T-cell (primary cell): ENCODE measurements around the gene SELENOM. TPM values are rescaled to one million over a fixed set of nuclear protein-coding genes. Genes with fewer than 3 reads are reported as not detected.
"Not testable (repeated sequence)": the region's sequence is repeated elsewhere in the genome, so short reads cannot be mapped to it uniquely, and the experiment has no call there.

ENCODE experiments used
- ATAC-seq, 4 experiments: fragments of 200-7000 bp in 3 of 4; fragments of 150-1000 bp in 1 of 4; cut with Tn5 transposase; replicated peaks in 1 of 4; 1 replicate in 3 of 4; 2 replicates in 1 of 4; pipeline ENCODE4 v1.10.0; 2021; ENCODE audit warnings: moderate library complexity in 3 of 4, mild to moderate bottlenecking in 2 of 4, moderate number of reproducible peaks in 1 of 4
- CTCF ChIA-PET, 2 donors: fragments of 300-600 bp; sonication (Branson Sonifier 250); formaldehyde crosslinking; loops; one replicate each; lab custom pipeline; 2022; ENCODE audit warnings: antibody characterized with exemption in 2 of 2; lab: Charles Lee
- POLR2A ChIA-PET, 2 donors: fragments of 300-600 bp; sonication (Branson Sonifier 250); formaldehyde crosslinking; loops; one replicate each; lab custom pipeline; 2022; ENCODE audit warnings: antibody characterized with exemption in 2 of 2; lab: Charles Lee
- DNase-seq, 35 experiments: peaks; one replicate each; pipeline versions ENCODE4 v3.0.0 to v3.0.0-alpha.2; 2013 to 2023
- H3K27ac ChIP-seq: one replicate; pipeline ENCODE4 v1.5.1; 2013; ENCODE audit warnings: low read length
- H3K27me3 ChIP-seq, 2 experiments: replicated peaks in 1 of 2; 1 replicate in 1 of 2; 2 replicates in 1 of 2; pipeline versions ENCODE4 v1.6.1 to v1.7.0; 2013; ENCODE audit warnings: low read length in 1 of 2, mixed read lengths in 1 of 2; ENCODE audit not compliant: control insufficient read depth in 2 of 2, insufficient read depth in 2 of 2; ENCODE audit errors: extremely low read depth in 1 of 2
- H3K36me3 ChIP-seq, 2 donors: 1 replicate in 1 of 2; 2 replicates in 1 of 2; pipeline versions ENCODE4 v1.6.1 to v1.7.0; 2013; ENCODE audit warnings: low read length in 1 of 2; ENCODE audit not compliant: control insufficient read depth in 2 of 2, insufficient read depth in 1 of 2; ENCODE audit errors: extremely low read depth in 1 of 2
- H3K4me1 ChIP-seq, 2 experiments: 1 replicate in 1 of 2; 2 replicates in 1 of 2; pipeline versions ENCODE4 v1.6.1 to v1.7.0; 2013; ENCODE audit warnings: low read length in 2 of 2, mixed read lengths in 1 of 2; ENCODE audit not compliant: insufficient read depth in 2 of 2, control insufficient read depth in 1 of 2; ENCODE audit errors: extremely low read depth in 1 of 2
- H3K4me3 ChIP-seq, 2 donors: 1 replicate in 1 of 2; 2 replicates in 1 of 2; pipeline versions ENCODE4 v1.5.1 to v1.7.0; 2013; ENCODE audit warnings: mild to moderate bottlenecking in 2 of 2, low read length in 1 of 2, moderate library complexity in 1 of 2; ENCODE audit not compliant: control insufficient read depth in 1 of 2; ENCODE audit errors: extremely low read depth in 1 of 2
- H3K9me3 ChIP-seq: 2 replicates; pipeline ENCODE4 v1.7.0; 2013
- H3K27ac Mint-ChIP-seq, 2 donors: one replicate each; pipeline ENCODE4 v1.8.0; 2020 to 2021; ENCODE audit warnings: mild to moderate bottlenecking in 2 of 2, mixed read lengths in 2 of 2
- H3K27me3 Mint-ChIP-seq, 2 donors: one replicate each; pipeline ENCODE4 v1.8.0; 2021 to 2022; ENCODE audit warnings: mixed read lengths in 2 of 2
- H3K36me3 Mint-ChIP-seq: one replicate; pipeline ENCODE4 v1.8.0; 2021; ENCODE audit warnings: mixed read lengths
- H3K4me1 Mint-ChIP-seq, 3 donors: one replicate each; pipeline ENCODE4 v1.8.0; 2020 to 2022; ENCODE audit warnings: mixed read lengths in 3 of 3, mild to moderate bottlenecking in 1 of 3
- H3K4me3 Mint-ChIP-seq, 3 donors: one replicate each; pipeline ENCODE4 v1.8.0; 2020 to 2022; ENCODE audit warnings: mild to moderate bottlenecking in 3 of 3, mixed read lengths in 3 of 3, moderate library complexity in 3 of 3
- H3K9me3 Mint-ChIP-seq, 3 donors: one replicate each; pipeline ENCODE4 v1.8.0; 2020 to 2022; ENCODE audit warnings: mixed read lengths in 3 of 3
- WGBS: methylation state at CpG from one replicate; pipeline ENCODE4 v1.1.5; 2013; ENCODE audit warnings: missing lambda C conversion rate; ENCODE audit not compliant: insufficient coverage; 5-methylcytosine and 5-hydroxymethylcytosine counted together
- total RNA-seq, 35 experiments: library from RNA in 6 of 35; stranded (reverse) in 6 of 35; fragments of 120-200 nt in 1 of 35; gene quantifications; one replicate each; pipeline versions ENCODE4 v1.2.1 to v1.2.4 and lab custom pipeline; 2013 to 2026

Gene SELENOM
- total RNA-seq, 5 donors from 2014 or later (not counting 1 experiment from before 2014, with no cell fraction given): 46.4 to 67.8 (median 53.7) TPM

DNA sequence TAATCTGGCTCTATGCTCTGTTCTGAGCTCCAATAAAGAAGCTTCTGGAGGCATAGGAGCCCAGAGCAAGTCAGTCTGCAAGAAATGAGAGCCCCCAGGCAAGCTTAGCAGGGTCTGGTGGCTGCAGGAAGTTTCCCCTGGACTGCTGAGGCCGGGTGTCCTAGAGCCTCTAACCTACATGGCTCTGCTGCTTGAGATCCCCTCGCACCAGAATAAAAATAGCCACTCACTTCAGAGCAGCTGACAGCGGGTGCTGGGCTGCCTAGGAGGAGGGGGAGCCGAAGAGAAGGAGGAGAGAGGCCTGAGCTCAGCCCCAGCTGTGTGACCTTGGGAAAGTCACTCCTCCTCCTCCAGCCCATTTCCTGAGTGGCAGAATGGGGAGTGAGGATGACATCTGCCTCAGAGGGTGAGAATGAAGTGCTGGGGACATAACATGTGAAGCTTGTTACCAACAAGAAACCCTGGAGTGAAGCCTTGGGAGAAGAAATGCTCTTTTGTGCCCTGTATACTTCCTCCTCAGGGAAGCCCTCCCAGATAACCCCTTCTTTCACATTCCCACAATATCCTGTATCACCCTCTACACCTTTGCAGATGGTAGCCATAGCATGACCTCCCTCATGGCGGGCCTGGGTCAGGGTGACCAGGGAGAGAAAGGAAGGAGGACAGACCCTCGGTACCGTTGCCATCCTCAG is 11.8 kb upstream of the SELENOM start:
- H3K36me3 ChIP-seq: no peaks in the 10 kb centered on the region
- no peaks in the 10 kb centered on the region for H3K9me3 ChIP-seq
- H3K27ac ChIP-seq: no peak overlapping the region
- no peaks in the 10 kb centered on the region for H3K27me3 ChIP-seq
- H3K27ac Mint-ChIP-seq: no peak overlapping the region
- no peaks in the 10 kb centered on the region for H3K27me3 Mint-ChIP-seq
- H3K9me3 Mint-ChIP-seq: no peaks in the 10 kb centered on the region
- CTCF ChIA-PET: no interaction called here
- H3K4me1 Mint-ChIP-seq: no peaks in the 10 kb centered on the region
- no peak for DNase-seq
- POLR2A ChIA-PET: no interaction called here
- no peaks in the 10 kb centered on the region for H3K4me1 ChIP-seq
- no CpG with 5 or more reads among the region's 7 CpGs for WGBS
- no peak overlapping the region for H3K4me3 ChIP-seq
- H3K4me3 Mint-ChIP-seq: no peak overlapping the region
- no peaks in the 10 kb centered on the region for H3K36me3 Mint-ChIP-seq
- ATAC-seq: no peak

DNA sequence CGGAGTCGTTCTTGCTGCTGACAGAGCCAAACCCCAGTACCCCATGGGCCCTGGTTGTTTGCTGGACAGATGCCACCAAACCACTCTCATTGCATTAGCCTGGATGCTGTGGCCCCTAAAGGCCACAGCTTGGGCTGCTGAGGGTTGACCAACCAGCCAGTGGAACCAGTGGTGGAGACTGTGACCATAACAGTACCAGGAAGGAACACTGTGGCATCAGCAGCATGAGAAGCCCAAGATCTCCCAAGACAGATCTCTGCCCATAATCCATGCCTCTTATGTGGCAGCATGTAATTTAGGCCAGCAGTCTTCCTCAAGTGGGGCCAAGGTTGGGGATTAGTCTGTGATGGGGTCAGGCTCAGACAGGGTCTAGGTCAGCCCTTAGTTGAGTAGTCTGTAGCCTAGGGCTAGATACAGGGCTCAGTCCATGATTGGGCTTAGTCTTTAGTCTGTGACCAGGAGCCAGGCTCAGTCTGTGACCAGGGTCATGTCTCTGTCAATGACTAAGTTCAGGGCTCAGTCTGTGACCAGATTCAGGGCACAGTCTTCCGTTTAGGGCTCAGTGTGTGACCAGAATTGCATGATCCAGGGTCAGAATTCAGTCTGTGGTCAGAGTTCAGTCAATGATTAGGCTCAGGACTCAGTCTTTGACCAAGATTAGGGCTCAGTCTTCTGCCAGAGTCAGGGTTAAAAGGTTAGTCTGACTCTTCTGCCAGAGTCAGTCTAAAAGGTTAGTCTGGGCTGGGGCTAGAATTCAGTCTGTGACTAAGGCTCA is 10.9 kb upstream of the SELENOM start:
- H3K9me3 Mint-ChIP-seq: no peaks in the 10 kb centered on the region
- no peaks in the 10 kb centered on the region for H3K4me1 Mint-ChIP-seq
- no peak for DNase-seq
- H3K4me3 Mint-ChIP-seq: no peak overlapping the region
- ATAC-seq: no peak
- H3K36me3 Mint-ChIP-seq: no peaks in the 10 kb centered on the region
- no peak overlapping the region for H3K27ac ChIP-seq
- WGBS: 81% methylated on average over 3 of the region's 3 CpGs
- no peaks in the 10 kb centered on the region for H3K36me3 ChIP-seq
- ChIA-PET POLR2A (no interaction called here), CTCF (no interaction called here)
- H3K27ac Mint-ChIP-seq: no peak overlapping the region
- H3K4me3 ChIP-seq: no peak overlapping the region
- H3K4me1 ChIP-seq: no peaks in the 10 kb centered on the region
- H3K27me3 Mint-ChIP-seq: no peaks in the 10 kb centered on the region
- H3K9me3 ChIP-seq: no peaks in the 10 kb centered on the region
- H3K27me3 ChIP-seq: no peaks in the 10 kb centered on the region

DNA sequence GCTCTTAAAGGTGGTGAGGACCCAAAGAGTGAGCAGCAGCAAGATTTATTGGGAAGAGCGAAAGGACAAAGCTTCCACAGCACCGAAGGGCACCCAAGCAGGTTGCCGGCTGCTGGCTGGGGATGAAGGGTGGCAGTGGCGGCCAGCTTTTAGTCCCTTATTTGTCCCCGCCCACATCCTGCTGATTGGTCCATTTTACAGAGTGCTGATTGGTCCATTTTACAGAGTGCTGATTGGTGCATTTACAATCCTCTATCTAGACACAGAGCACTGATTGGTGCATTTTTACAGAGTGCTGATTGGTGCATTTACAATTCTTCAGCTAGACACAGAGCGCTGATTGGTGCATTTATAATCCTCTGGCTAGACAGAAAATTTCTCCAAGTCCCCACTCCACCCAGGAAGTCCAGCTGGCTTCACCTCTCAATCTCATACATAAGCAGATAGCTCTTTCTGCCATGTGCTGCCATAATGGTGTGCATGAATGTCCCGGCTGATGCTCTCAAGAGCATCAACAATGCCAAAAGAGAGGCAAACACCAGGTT is 5.3 kb upstream of the SELENOM start:
- H3K36me3 ChIP-seq, H3K4me1 Mint-ChIP-seq, H3K27ac ChIP-seq, ATAC-seq, H3K4me3 Mint-ChIP-seq, H3K4me1 ChIP-seq, H3K27me3 Mint-ChIP-seq, H3K27me3 ChIP-seq, H3K27ac Mint-ChIP-seq, H3K9me3 Mint-ChIP-seq, POLR2A ChIA-PET, H3K9me3 ChIP-seq, H3K36me3 Mint-ChIP-seq, H3K4me3 ChIP-seq, CTCF ChIA-PET, DNase-seq: not testable (repeated sequence)
- WGBS: 96% methylated on average over 5 of the region's 7 CpGs

DNA sequence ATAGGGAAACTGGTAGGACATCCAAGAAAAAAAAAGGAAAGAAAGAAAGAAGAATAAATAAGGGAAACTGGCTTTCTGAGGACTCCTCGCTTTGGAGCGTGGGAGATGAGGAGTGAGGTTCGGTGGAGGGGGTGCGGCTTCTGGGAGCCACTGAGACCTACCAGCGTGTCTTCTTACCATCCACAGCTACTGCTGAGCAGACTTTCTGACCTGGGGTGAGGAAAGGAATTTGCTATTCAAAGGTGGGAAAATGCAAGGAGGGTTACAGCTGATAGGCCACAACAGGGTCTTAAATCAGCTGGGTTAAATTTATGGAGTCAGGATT is 488 bp upstream of the SELENOM start:
- DNase-seq: no peak
- peak; percentile 15 to 29 (median 21) for ATAC-seq
- Mint-ChIP-seq H3K27ac (peak overlapping the region; percentile 90 to 93), H3K27me3 (peaks cover 0 to 3% of the 10 kb centered on the region in 2 donors), H3K4me3 (peak overlapping the region; percentile 88 to 98 (median 96)), H3K36me3 (no peaks in the 10 kb centered on the region), H3K4me1 (peaks cover 22 to 28% (median 26%) of the 10 kb centered on the region in 3 donors), H3K9me3 (no peaks in the 10 kb centered on the region)
- Histone ChIP-seq H3K4me1 (peaks cover 7 to 30% of the 10 kb centered on the region in 2 experiments), H3K9me3 (no peaks in the 10 kb centered on the region), H3K4me3 (peak overlapping the region; percentile 79 to 89), H3K27ac (no peak overlapping the region), H3K36me3 (no peaks in the 10 kb centered on the region), H3K27me3 (no peaks in the 10 kb centered on the region)
- ChIA-PET CTCF (interaction anchor here (0.5 to 1.9 kb wide), 6 partner anchors 23 to 466 kb away, joined by 3 to 7 read pairs (median 6); partner anchors contain the start of gene RNF185 (in 1 of the 2)), POLR2A (no interaction called here)
- 0% methylated on average over 2 of the region's 5 CpGs for WGBS

DNA sequence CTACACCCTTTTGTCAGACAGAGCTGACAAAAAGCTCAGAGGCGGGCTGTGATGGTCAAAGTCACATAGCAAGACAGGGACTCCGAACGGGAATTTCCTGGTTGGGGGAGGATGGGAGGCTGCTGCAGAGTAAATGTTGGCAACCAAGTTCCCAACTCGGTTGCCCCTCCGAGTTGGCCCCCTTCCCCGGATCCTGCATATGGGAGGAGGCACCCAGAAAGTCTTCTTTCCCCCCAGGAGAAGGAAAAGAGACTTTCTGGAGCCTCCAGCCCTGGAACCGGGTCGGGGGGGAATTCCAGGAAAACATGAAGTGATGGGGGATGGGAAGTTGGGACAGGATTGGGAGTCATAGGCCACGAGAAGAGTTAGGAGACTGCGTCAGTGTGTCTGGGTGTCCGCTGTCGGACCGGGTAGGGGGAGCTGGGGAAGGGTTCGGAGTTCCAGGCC is 614 bp downstream of the SELENOM start:
- Mint-ChIP-seq H3K27me3 (peaks cover 0 to 3% of the 10 kb centered on the region in 2 donors), H3K36me3 (no peaks in the 10 kb centered on the region), H3K4me1 (peaks cover 22 to 28% (median 26%) of the 10 kb centered on the region in 3 donors), H3K4me3 (peak overlapping the region; percentile 88 to 98 (median 96)), H3K27ac (peak overlapping the region; percentile 78 to 93), H3K9me3 (no peaks in the 10 kb centered on the region)
- ATAC-seq (no peak), DNase-seq (no peak)
- no peaks in the 10 kb centered on the region for H3K9me3 ChIP-seq
- no peaks in the 10 kb centered on the region for H3K27me3 ChIP-seq
- H3K4me3 ChIP-seq: peak overlapping the region; percentile 67 to 89
- ChIA-PET POLR2A (no interaction called here), CTCF (interaction anchor here in 1 of 2 donors (0.5 to 1.5 kb wide), 3 partner anchors 53 to 472 kb away, joined by 4 to 7 read pairs (median 7); partner anchors contain the start of gene RNF185)
- peaks cover 7 to 30% of the 10 kb centered on the region in 2 experiments for H3K4me1 ChIP-seq
- H3K36me3 ChIP-seq: no peaks in the 10 kb centered on the region
- WGBS: 87% methylated on average over 9 of the region's 14 CpGs
- peak overlapping the region; percentile 63 for H3K27ac ChIP-seq

DNA sequence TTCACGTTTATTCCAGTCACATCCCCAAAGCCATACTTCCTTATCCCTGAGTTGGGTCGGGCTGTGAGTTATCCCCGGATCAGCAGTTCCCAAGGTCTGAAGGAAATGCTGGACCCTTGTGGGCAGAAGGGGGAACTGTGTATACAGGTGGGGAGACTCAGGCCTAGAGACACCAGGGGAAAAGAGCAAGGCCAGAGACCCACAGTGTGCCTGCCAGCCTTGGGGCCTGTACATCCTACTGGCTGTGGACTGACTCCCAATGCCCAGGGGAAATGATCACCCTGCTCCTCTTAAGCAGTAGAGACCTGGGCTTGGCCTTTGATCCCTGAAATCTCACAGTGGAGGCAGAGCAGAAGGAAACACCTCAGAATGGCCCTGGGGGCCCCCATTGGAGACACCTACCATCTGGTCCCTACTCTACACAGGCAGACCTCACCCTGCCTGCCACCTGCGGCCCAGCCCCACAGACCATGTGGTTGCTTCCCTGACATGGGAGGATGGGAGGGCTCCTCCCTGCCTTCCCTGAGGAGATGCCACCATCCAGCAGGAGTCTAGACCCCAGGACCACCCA is 1.3 kb downstream of the SELENOM start:
- Histone ChIP-seq H3K4me1 (peaks cover 7 to 30% of the 10 kb centered on the region in 2 experiments), H3K36me3 (no peaks in the 10 kb centered on the region), H3K9me3 (no peaks in the 10 kb centered on the region), H3K27ac (no peak overlapping the region), H3K4me3 (no peak overlapping the region), H3K27me3 (no peaks in the 10 kb centered on the region)
- CTCF ChIA-PET: no interaction called here
- Mint-ChIP-seq H3K27ac (peak overlapping the region; percentile 78 to 93), H3K4me1 (peaks cover 22 to 28% (median 26%) of the 10 kb centered on the region in 3 donors), H3K27me3 (peaks cover 0 to 3% of the 10 kb centered on the region in 2 donors), H3K9me3 (no peaks in the 10 kb centered on the region), H3K36me3 (no peaks in the 10 kb centered on the region), H3K4me3 (peak overlapping the region; percentile 88 to 98 (median 96))
- WGBS: no CpG with 5 or more reads among the region's 4 CpGs
- DNase-seq: no peak
- ATAC-seq: no peak
- POLR2A ChIA-PET: no interaction called here
